Endothelial cell (in vitro differentiated cells): ENCODE measurements around the gene TIGD3. TPM values are rescaled to one million over a fixed set of nuclear protein-coding genes. Genes with fewer than 3 reads are reported as not detected.

ENCODE experiments used
- DNase-seq: peaks from one replicate; pipeline ENCODE4 v3.0.0; 2021; ENCODE audit warnings: low spot score
- H3K27ac Mint-ChIP-seq: one replicate; pipeline ENCODE4 v1.8.0; 2021; ENCODE audit warnings: mixed read lengths, inconsistent platforms; ENCODE audit not compliant: unreplicated experiment
- H3K27me3 Mint-ChIP-seq: one replicate; pipeline ENCODE4 v1.8.0; 2021; ENCODE audit warnings: mild to moderate bottlenecking, moderate library complexity, mixed read lengths, inconsistent platforms; ENCODE audit not compliant: unreplicated experiment
- H3K36me3 Mint-ChIP-seq: one replicate; pipeline ENCODE4 v1.8.0; 2021; ENCODE audit warnings: mild to moderate bottlenecking, low read depth, mixed read lengths, inconsistent platforms; ENCODE audit not compliant: unreplicated experiment
- H3K4me1 Mint-ChIP-seq: one replicate; pipeline ENCODE4 v1.8.0; 2021; ENCODE audit warnings: mild to moderate bottlenecking, mixed read lengths, inconsistent platforms; ENCODE audit not compliant: unreplicated experiment
- H3K4me3 Mint-ChIP-seq: one replicate; pipeline ENCODE4 v1.8.0; 2021; ENCODE audit warnings: mild to moderate bottlenecking, mixed read lengths, inconsistent platforms; ENCODE audit not compliant: unreplicated experiment
- H3K9me3 Mint-ChIP-seq: one replicate; pipeline ENCODE4 v1.8.0; 2021; ENCODE audit warnings: mixed read lengths, inconsistent platforms; ENCODE audit not compliant: unreplicated experiment
- total RNA-seq: library from RNA; stranded (reverse); fragmentation: NEBNext Ultra II Directional; extraction: Animal tissue kit (Norgen Biotek cat#: 25700); gene quantifications from one replicate; pipeline ENCODE4 v1.2.1, GENCODE V29; 2021; ENCODE audit not compliant: unreplicated experiment
- TF ChIP-seq, protein P1 (sequence below): fragments of 200-600 bp; sonication (generic); IDR thresholded peaks from one replicate; pipeline ENCODE4 v1.5.0; 2021; ENCODE audit warnings: antibody characterized with exemption; ENCODE audit not compliant: unreplicated experiment

TIGD3 gene
- total RNA-seq, 1 donor from 2014 or later, result 0.44 TPM

- H3K4me1 Mint-ChIP-seq, result peaks cover 32% of the 10 kb centered on the region
- TF ChIP-seq, protein P1, sequence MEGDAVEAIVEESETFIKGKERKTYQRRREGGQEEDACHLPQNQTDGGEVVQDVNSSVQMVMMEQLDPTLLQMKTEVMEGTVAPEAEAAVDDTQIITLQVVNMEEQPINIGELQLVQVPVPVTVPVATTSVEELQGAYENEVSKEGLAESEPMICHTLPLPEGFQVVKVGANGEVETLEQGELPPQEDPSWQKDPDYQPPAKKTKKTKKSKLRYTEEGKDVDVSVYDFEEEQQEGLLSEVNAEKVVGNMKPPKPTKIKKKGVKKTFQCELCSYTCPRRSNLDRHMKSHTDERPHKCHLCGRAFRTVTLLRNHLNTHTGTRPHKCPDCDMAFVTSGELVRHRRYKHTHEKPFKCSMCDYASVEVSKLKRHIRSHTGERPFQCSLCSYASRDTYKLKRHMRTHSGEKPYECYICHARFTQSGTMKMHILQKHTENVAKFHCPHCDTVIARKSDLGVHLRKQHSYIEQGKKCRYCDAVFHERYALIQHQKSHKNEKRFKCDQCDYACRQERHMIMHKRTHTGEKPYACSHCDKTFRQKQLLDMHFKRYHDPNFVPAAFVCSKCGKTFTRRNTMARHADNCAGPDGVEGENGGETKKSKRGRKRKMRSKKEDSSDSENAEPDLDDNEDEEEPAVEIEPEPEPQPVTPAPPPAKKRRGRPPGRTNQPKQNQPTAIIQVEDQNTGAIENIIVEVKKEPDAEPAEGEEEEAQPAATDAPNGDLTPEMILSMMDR, result peak; percentile 91
- peaks cover 13% of the 10 kb centered on the region for H3K27me3 Mint-ChIP-seq
- DNase-seq, result peak; percentile 98
- no peaks in the 10 kb centered on the region for H3K9me3 Mint-ChIP-seq
- H3K4me3 Mint-ChIP-seq, result peak overlapping the region; percentile 93
- peak overlapping the region; percentile 93 for H3K27ac Mint-ChIP-seq
- H3K36me3 Mint-ChIP-seq, result no peaks in the 10 kb centered on the region
These were observed 39.2 kb upstream of the TIGD3 start for GRCh38 chr11:65315204-65315865.

DNA sequence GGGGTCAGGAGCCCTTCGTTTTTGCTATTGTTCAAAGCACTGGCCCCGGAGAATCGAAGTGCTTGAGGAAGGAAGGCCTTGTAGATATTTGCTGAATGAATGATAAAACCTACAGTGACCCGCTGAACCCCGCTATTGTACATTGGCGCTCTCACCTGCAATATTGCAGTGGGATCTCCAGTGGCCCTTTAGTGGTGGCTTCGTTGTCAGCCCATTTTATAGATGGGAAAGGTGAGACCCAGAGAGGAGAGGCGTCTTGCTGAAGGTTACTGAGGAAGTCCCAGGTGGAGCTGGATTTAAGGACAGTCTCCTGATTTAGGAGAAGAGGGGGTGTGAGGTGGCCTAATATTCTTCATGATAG, 38.7 kb upstream of the TIGD3 start:
- Mint-ChIP-seq H3K27me3 (peaks cover 16% of the 10 kb centered on the region), H3K36me3 (no peaks in the 10 kb centered on the region), H3K4me3 (peak overlapping the region; percentile 93), H3K27ac (peak overlapping the region; percentile 93), H3K9me3 (no peaks in the 10 kb centered on the region), H3K4me1 (peaks cover 33% of the 10 kb centered on the region)
- TF ChIP-seq, protein P1, result peak; percentile 47
- DNase-seq, result no peak

- TF ChIP-seq, protein P1, result no peak
- Mint-ChIP-seq H3K4me1 (peaks cover 33% of the 10 kb centered on the region), H3K36me3 (no peaks in the 10 kb centered on the region), H3K27me3 (peaks cover 16% of the 10 kb centered on the region), H3K27ac (peak overlapping the region; percentile 93), H3K9me3 (no peaks in the 10 kb centered on the region), H3K4me3 (peak overlapping the region; percentile 93)
- DNase-seq, result peak; percentile 27
These were observed 38.1 kb upstream of the TIGD3 start for GRCh38 chr11:65316227-65317024.

- peaks cover 33% of the 10 kb centered on the region for H3K4me1 Mint-ChIP-seq
- H3K9me3 Mint-ChIP-seq, result no peaks in the 10 kb centered on the region
- peaks cover 3% of the 10 kb centered on the region for H3K36me3 Mint-ChIP-seq
- peak overlapping the region; percentile 93 for H3K4me3 Mint-ChIP-seq
- peak overlapping the region; percentile 93 for H3K27ac Mint-ChIP-seq
- DNase-seq, result peak; percentile 69
- TF ChIP-seq, protein P1, result no peak
- peaks cover 16% of the 10 kb centered on the region for H3K27me3 Mint-ChIP-seq
These were observed 37.3 kb upstream of the TIGD3 start for GRCh38 chr11:65317025-65317786.
